Fibroblast of skin of back (primary cell): Measurements from ENCODE around the gene FOXK2.
"Not testable (repeated sequence)": the region's sequence is repeated elsewhere in the genome, so short reads cannot be mapped to it uniquely, and the experiment has no call there.

Experiments
- DNase-seq: peaks from one replicate; pipeline ENCODE4 v3.0.0-alpha.2; 2013

FOXK2 gene

GRCh38 chr17:82565551-82565950 is 46.0 kb downstream of the FOXK2 start:
- no peak for DNase-seq

- no peak for DNase-seq
Measured at GRCh38 chr17:82566129-82566960, 46.8 kb downstream of the FOXK2 start.

GRCh38 chr17:82567286-82567685 is 47.8 kb downstream of the FOXK2 start:
- no peak for DNase-seq

- peak; percentile 77 for DNase-seq
Measured at GRCh38 chr17:82568997-82569393, 49.5 kb downstream of the FOXK2 start.

GRCh38 chr17:82569621-82570020 is 50.1 kb downstream of the FOXK2 start:
- DNase-seq, result no peak

- no peak for DNase-seq
Measured at GRCh38 chr17:82570277-82570676, 50.7 kb downstream of the FOXK2 start.

GRCh38 chr17:82571855-82572254 is 52.3 kb downstream of the FOXK2 start:
- no peak for DNase-seq

GRCh38 chr17:82574041-82574440 is 54.5 kb downstream of the FOXK2 start:
- DNase-seq, result no peak

- not testable (repeated sequence) for DNase-seq
Measured at GRCh38 chr17:82575581-82576221, 56.2 kb downstream of the FOXK2 start.

- DNase-seq, result no peak
Measured at GRCh38 chr17:82577300-82577699, 57.8 kb downstream of the FOXK2 start.

- DNase-seq, result not testable (repeated sequence)
Measured at GRCh38 chr17:82579969-82580368, 60.4 kb downstream of the FOXK2 start.

- DNase-seq, result no peak
Measured at GRCh38 chr17:82582213-82582612, 62.7 kb downstream of the FOXK2 start.

- no peak for DNase-seq
Measured at GRCh38 chr17:82582709-82583108, 63.2 kb downstream of the FOXK2 start.

- no peak for DNase-seq
Measured at GRCh38 chr17:82583720-82584234, 64.2 kb downstream of the FOXK2 start.

GRCh38 chr17:82585935-82586575 is 66.5 kb downstream of the FOXK2 start:
- DNase-seq, result not testable (repeated sequence)

GRCh38 chr17:82586576-82587233 is 67.2 kb downstream of the FOXK2 start:
- no peak for DNase-seq

- DNase-seq, result peak; percentile 21
Measured at GRCh38 chr17:82587234-82588086, 67.9 kb downstream of the FOXK2 start.

GRCh38 chr17:82588266-82589175 is 69.0 kb downstream of the FOXK2 start:
- no peak for DNase-seq

GRCh38 chr17:82589851-82590180 is 70.3 kb downstream of the FOXK2 start:
- no peak for DNase-seq

- no peak for DNase-seq
Measured at GRCh38 chr17:82590216-82590615, 70.7 kb downstream of the FOXK2 start.
